Panc1 (cell line): Measurements from ENCODE around the gene CPNE6.

Source experiments
- CTCF ChIP-seq: fragments of 450-650 bp; IDR thresholded peaks from 2 replicates; pipeline ENCODE4 v1.5.1; 2017; ENCODE audit warnings: mild to moderate bottlenecking
- POLR2AphosphoS5 ChIP-seq: IDR thresholded peaks from 2 replicates; pipeline ENCODE4 v1.6.1; 2012; ENCODE audit warnings: mild to moderate bottlenecking, low read depth, low read length, moderate library complexity
- SIN3A ChIP-seq: IDR thresholded peaks from 2 replicates; pipeline ENCODE4 v1.6.1; 2012; ENCODE audit warnings: low read depth, mild to moderate bottlenecking, low read length, moderate library complexity, borderline replicate concordance; ENCODE audit not compliant: insufficient read depth

- TF ChIP-seq CTCF, result no peak
- TF ChIP-seq POLR2AphosphoS5, result no peak
- TF ChIP-seq SIN3A, result no peak
Measured at GRCh38 chr14:24083462-24083861, 12.1 kb downstream of the CPNE6 start.
